H1 (cell line): ENCODE measurements around the gene WDFY1. TPM values are rescaled to one million over a fixed set of nuclear protein-coding genes. Genes with fewer than 3 reads are reported as not detected.

ENCODE experiments used
- CTCF ChIA-PET: fragments of 300-600 bp; sonication (Branson Sonifier 250); formaldehyde crosslinking; loops from one replicate; lab custom pipeline; 2021; ENCODE audit not compliant: partially characterized antibody; lab: Charles Lee
- POLR2A ChIA-PET: fragments of 300-600 bp; sonication (Branson Sonifier 250); formaldehyde crosslinking; loops from one replicate; lab custom pipeline; 2021; ENCODE audit warnings: inconsistent platforms; ENCODE audit not compliant: partially characterized antibody; lab: Charles Lee
- DNase-seq, 2 experiments: peaks; one replicate each; pipeline versions ENCODE4 v3.0.0 to v3.0.0-alpha.2; 2010 to 2022; ENCODE audit warnings: low spot score in 2 of 2, low read depth in 1 of 2, mixed read lengths in 1 of 2
- FAIRE-seq: peaks from 2 replicates; lab custom pipeline; 2011; peaks lifted over from hg19 to GRCh38; lab: Jason Lieb, UNC
- H2AFZ ChIP-seq: 2 replicates; pipeline ENCODE4 v1.8.1; 2012; ENCODE audit warnings: low read length, inconsistent platforms
- H2AK5ac ChIP-seq: 2 replicates; pipeline ENCODE4 v1.6.1; 2013; ENCODE audit warnings: low read depth, low read length
- H2BK120ac ChIP-seq: replicated peaks from 2 replicates; pipeline ENCODE3; 2013; ENCODE audit warnings: low read depth, low read length, inconsistent platforms
- H2BK12ac ChIP-seq: 2 replicates; pipeline ENCODE4 v1.6.1; 2013; ENCODE audit warnings: low read depth, low read length
- H2BK15ac ChIP-seq: 2 replicates; pipeline ENCODE4 v1.6.1; 2013; ENCODE audit warnings: low read length
- H2BK20ac ChIP-seq: 2 replicates; pipeline ENCODE4 v1.6.1; 2013; ENCODE audit warnings: low read length
- H2BK5ac ChIP-seq: 2 replicates; pipeline ENCODE4 v1.6.1; 2013; ENCODE audit warnings: low read depth, low read length
- H3K14ac ChIP-seq: 2 replicates; pipeline ENCODE4 v1.6.1; 2013; ENCODE audit warnings: inconsistent platforms; ENCODE audit not compliant: insufficient read length
- H3K18ac ChIP-seq: 2 replicates; pipeline ENCODE4 v1.6.1; 2013; ENCODE audit warnings: low read length; ENCODE audit errors: extremely low read depth
- H3K23ac ChIP-seq: 2 replicates; pipeline ENCODE4 v1.6.1; 2013; ENCODE audit warnings: inconsistent platforms; ENCODE audit not compliant: insufficient read length
- H3K23me2 ChIP-seq: 2 replicates; pipeline ENCODE4 v1.6.1; 2013; ENCODE audit warnings: low read depth, low read length
- H3K27ac ChIP-seq: 2 replicates; pipeline ENCODE4 v1.6.1; 2011; ENCODE audit warnings: low read depth, low read length, inconsistent platforms
- H3K27me3 ChIP-seq, 4 experiments: replicated peaks in 1 of 4; 1 replicate in 1 of 4; 2 replicates in 3 of 4; pipeline versions ENCODE4 v1.6.1 to v1.8.1; 2011 to 2013; ENCODE audit warnings: low read length in 3 of 4, mild to moderate bottlenecking in 3 of 4, inconsistent platforms in 2 of 4, mixed read lengths in 2 of 4, moderate library complexity in 1 of 4; ENCODE audit not compliant: control insufficient read depth in 3 of 4, insufficient read depth in 3 of 4; ENCODE audit errors: extremely low read depth in 1 of 4
- H3K36me3 ChIP-seq, 4 experiments: 2 replicates each; pipeline versions ENCODE4 v1.6.1 to v1.8.1; 2011 to 2013; ENCODE audit warnings: mild to moderate bottlenecking in 4 of 4, low read length in 3 of 4, moderate library complexity in 2 of 4, control low read depth in 1 of 4, inconsistent platforms in 1 of 4; ENCODE audit not compliant: insufficient read depth in 4 of 4, control insufficient read depth in 2 of 4
- H3K4ac ChIP-seq: replicated peaks from 2 replicates; pipeline ENCODE3; 2013; ENCODE audit warnings: low read length, low read depth, mixed read lengths, inconsistent platforms; ENCODE audit not compliant: insufficient read length
- H3K4me1 ChIP-seq, 4 experiments: replicated peaks in 1 of 4; 1 replicate in 1 of 4; 2 replicates in 3 of 4; pipeline versions ENCODE4 v1.6.1 to v1.8.1; 2011 to 2013; ENCODE audit warnings: low read length in 3 of 4, inconsistent platforms in 2 of 4, mixed read lengths in 1 of 4; ENCODE audit not compliant: insufficient read depth in 4 of 4, control insufficient read depth in 3 of 4
- H3K4me2 ChIP-seq, 2 experiments: 2 replicates each; pipeline versions ENCODE4 v1.6.1 to v1.8.1; 2011 to 2013; ENCODE audit warnings: low read depth in 2 of 2, low read length in 2 of 2, control low read depth in 1 of 2, inconsistent platforms in 1 of 2, mild to moderate bottlenecking in 1 of 2; ENCODE audit not compliant: insufficient read depth in 1 of 2
- H3K4me3 ChIP-seq, 4 experiments: fragments of 200-600, 300-600 bp in 1 of 4; sonication (generic), shearing (Covaris generic), sonication (Bioruptor Twin) in 1 of 4; 2 replicates each; pipeline versions ENCODE4 v1.5.1 to v1.8.1; 2011 to 2016; ENCODE audit warnings: low read length in 4 of 4, low read depth in 3 of 4, control low read depth in 2 of 4, inconsistent platforms in 2 of 4, mild to moderate bottlenecking in 2 of 4, mixed read lengths in 1 of 4, moderate library complexity in 1 of 4; ENCODE audit not compliant: insufficient read depth in 2 of 4; ENCODE audit errors: extremely low read depth in 1 of 4
- H3K56ac ChIP-seq: replicated peaks from 2 replicates; pipeline ENCODE3; 2013; ENCODE audit warnings: low read depth, mild to moderate bottlenecking, mixed read lengths, low read length, inconsistent platforms; ENCODE audit not compliant: insufficient read length
- H3K79me1 ChIP-seq: 2 replicates; pipeline ENCODE4 v1.6.1; 2013; ENCODE audit warnings: low read depth, low read length, control low read depth
- H3K79me2 ChIP-seq, 2 experiments: 2 replicates each; pipeline versions ENCODE4 v1.6.1 to v1.8.1; 2012 to 2013; ENCODE audit warnings: low read length in 2 of 2, mild to moderate bottlenecking in 2 of 2, inconsistent platforms in 1 of 2; ENCODE audit not compliant: insufficient read depth in 2 of 2, control insufficient read depth in 1 of 2
- H3K9ac ChIP-seq, 4 experiments: replicated peaks in 1 of 4; 1 replicate in 1 of 4; 2 replicates in 3 of 4; pipeline versions ENCODE4 v1.6.1 to v1.8.1; 2011 to 2013; ENCODE audit warnings: low read depth in 3 of 4, low read length in 3 of 4, control low read depth in 2 of 4, mild to moderate bottlenecking in 2 of 4, moderate library complexity in 2 of 4, inconsistent platforms in 1 of 4; ENCODE audit errors: extremely low read depth in 1 of 4
- H3K9me3 ChIP-seq, 2 experiments: 2 replicates each; pipeline versions ENCODE4 v1.6.1 to v1.8.1; 2012 to 2013; ENCODE audit warnings: mild to moderate bottlenecking in 2 of 2, moderate library complexity in 2 of 2, control low read depth in 1 of 2, inconsistent platforms in 1 of 2, low read depth in 1 of 2, low read length in 1 of 2, mixed read lengths in 1 of 2; ENCODE audit not compliant: insufficient read depth in 2 of 2
- H4K20me1 ChIP-seq, 2 experiments: replicated peaks in 1 of 2; 2 replicates each; pipeline versions ENCODE3 to v1.8.1; 2011 to 2013; ENCODE audit warnings: inconsistent platforms in 2 of 2, low read length in 2 of 2, mild to moderate bottlenecking in 1 of 2; ENCODE audit not compliant: insufficient read depth in 2 of 2, control insufficient read depth in 1 of 2
- H4K5ac ChIP-seq: 2 replicates; pipeline ENCODE4 v1.6.1; 2013; ENCODE audit warnings: low read length, low read depth, mixed read lengths, inconsistent platforms; ENCODE audit not compliant: insufficient read length
- H4K8ac ChIP-seq: 2 replicates; pipeline ENCODE4 v1.8.0; 2013; ENCODE audit warnings: mild to moderate bottlenecking, moderate library complexity, low read length, inconsistent platforms; ENCODE audit not compliant: insufficient read depth; ENCODE audit errors: extremely low read depth
- H4K91ac ChIP-seq: replicated peaks from 2 replicates; pipeline ENCODE3; 2013; ENCODE audit warnings: low read length, mixed read lengths, inconsistent platforms; ENCODE audit not compliant: insufficient read length
- CBX8 ChIP-seq: fragments of 300-800, 300-1000 bp; sonication (generic); IDR thresholded peaks from 2 replicates; pipeline ENCODE4 v1.7.1; 2016; ENCODE audit warnings: low read depth, low read length, borderline replicate concordance
- CEBPB ChIP-seq: IDR thresholded peaks from 2 replicates; pipeline ENCODE4 v1.6.1; 2012; ENCODE audit warnings: low read depth, low read length
- EGR1 ChIP-seq: IDR thresholded peaks from 2 replicates; pipeline ENCODE4 v1.6.1; 2011; ENCODE audit warnings: low read depth, low read length, borderline replicate concordance
- FOSL1 ChIP-seq: IDR thresholded peaks from 2 replicates; pipeline ENCODE4 v1.6.1; 2011; ENCODE audit warnings: mild to moderate bottlenecking, low read depth, low read length, moderate library complexity; ENCODE audit not compliant: insufficient read depth
- KDM1A ChIP-seq: fragments of 200-600, 300-600 bp; sonication (generic); IDR thresholded peaks from 2 replicates; pipeline ENCODE4 v1.7.1; 2016; ENCODE audit warnings: mild to moderate bottlenecking, low read length, borderline replicate concordance
- MAFK ChIP-seq: IDR thresholded peaks from 2 replicates; pipeline ENCODE4 v1.6.1; 2012; ENCODE audit warnings: low read depth, mild to moderate bottlenecking, improper control_type of control experiment, low read length
- PHF8 ChIP-seq: fragments of 200-600 bp; sonication (generic); conservative IDR thresholded peaks from 2 replicates; pipeline ENCODE4 v1.7.1; 2012; ENCODE audit warnings: low read depth, mild to moderate bottlenecking, inconsistent platforms, low read length, moderate library complexity
- POU5F1 ChIP-seq: IDR thresholded peaks from 2 replicates; pipeline ENCODE4 v1.6.1; 2011; ENCODE audit warnings: low read depth, mild to moderate bottlenecking, low read length, moderate library complexity
- RFX5 ChIP-seq: IDR thresholded peaks from 2 replicates; pipeline ENCODE4 v1.6.1; 2011; ENCODE audit warnings: low read depth, low read length, improper control_type of control experiment, borderline replicate concordance
- RNF2 ChIP-seq: fragments of 200-900, 300-1000 bp; sonication (generic); IDR thresholded peaks from 2 replicates; pipeline ENCODE4 v1.7.1; 2016; ENCODE audit warnings: borderline replicate concordance, low read depth, mild to moderate bottlenecking, antibody characterized with exemption, low read length; ENCODE audit not compliant: poor library complexity, severe bottlenecking; ENCODE audit errors: missing control alignments
- SP4 ChIP-seq: IDR thresholded peaks from 2 replicates; pipeline ENCODE4 v1.6.1; 2012; ENCODE audit warnings: low read length, inconsistent platforms
- TCF12 ChIP-seq: IDR thresholded peaks from 2 replicates; pipeline ENCODE4 v1.6.1; 2011; ENCODE audit warnings: low read depth, mild to moderate bottlenecking, low read length
- TEAD4 ChIP-seq: IDR thresholded peaks from 2 replicates; pipeline ENCODE4 v1.6.1; 2012; ENCODE audit warnings: low read depth, low read length, inconsistent platforms, mixed read lengths
- YY1 ChIP-seq: IDR thresholded peaks from 2 replicates; pipeline ENCODE4 v1.6.1; 2011; ENCODE audit warnings: low read depth, mild to moderate bottlenecking, low read length
- WGBS, 2 experiments: shearing (Covaris generic) in 1 of 2; methylation state at CpG; one replicate each; pipeline versions ENCODE4 v1.1.6 to v1.1.7; 2013 to 2015; ENCODE audit warnings: low lambda C conversion rate in 2 of 2, mixed read lengths in 2 of 2, inconsistent platforms in 1 of 2, low coverage in 1 of 2, missing lambda C conversion rate in 1 of 2; ENCODE audit not compliant: insufficient replicate concordance in 2 of 2, insufficient coverage in 1 of 2, insufficient read length in 1 of 2; ENCODE audit errors: extremely low coverage in 1 of 2, missing lambda C conversion rate in 1 of 2; 5-methylcytosine and 5-hydroxymethylcytosine counted together
- polyA plus RNA-seq, 7 experiments: library from polyadenylated mRNA; depleted of rRNA in 3 of 7; stranded (reverse) in 5 of 7; unstranded in 2 of 7; fragments of >200 nt in 5 of 7; fragments of 200-250 nt in 2 of 7; gene quantifications; 1 replicate in 5 of 7; 2 replicates in 1 of 7; 4 replicates in 1 of 7; pipeline versions ENCODE4 v1.2.1 to v1.2.3, GENCODE V29; 2011 to 2013; ENCODE audit warnings: missing spikeins in 2 of 7, mixed read lengths in 2 of 7
- total RNA-seq: library from RNA; stranded (reverse); fragmentation: NEBNext Ultra II Directional; extraction: Animal tissue kit (Norgen Biotek cat#: 25700); gene quantifications from 2 replicates; pipeline ENCODE4 v1.2.1, GENCODE V29; 2021

WDFY1 gene
- total and polyA plus RNA-seq, 2 of the 8 experiments (the other 6 are each of a cell fraction or from before 2014, with no cell fraction given) = 68.4 to 94.7 TPM

- Histone ChIP-seq H3K79me2 (peaks cover 0 to 23% of the 10 kb centered on the region in 2 experiments; a peak in 2 of 4 replicates), H2AFZ (no peak overlapping the region), H3K23ac (no peak overlapping the region), H2BK20ac (no peak overlapping the region), H3K79me1 (no peaks in the 10 kb centered on the region), H2BK5ac (no peak overlapping the region), H3K56ac (no peak overlapping the region), H4K91ac (no peak overlapping the region), H3K4me1 (no peaks in the 10 kb centered on the region), H3K18ac (no peak overlapping the region), H2AK5ac (no peak overlapping the region), H3K4ac (no peak overlapping the region), H3K4me3 (no peak overlapping the region), H4K8ac (no peak overlapping the region), H3K36me3 (peaks cover 2 to 46% (median 12%) of the 10 kb centered on the region in 4 experiments; a peak in 6 of 8 replicates), H3K23me2 (no peaks in the 10 kb centered on the region), H3K27ac (no peak overlapping the region), H3K9me3 (no peaks in the 10 kb centered on the region), H4K5ac (no peak overlapping the region), H2BK120ac (no peak overlapping the region), H3K14ac (no peak overlapping the region), H2BK12ac (no peak overlapping the region), H3K4me2 (no peak overlapping the region), H3K27me3 (no peaks in the 10 kb centered on the region), H2BK15ac (no peak overlapping the region), H3K9ac (no peak overlapping the region), H4K20me1 (no peaks in the 10 kb centered on the region)
- POLR2A ChIA-PET = interaction anchor here (0.6 to 1.6 kb wide), 3 partner anchors 8 to 80 kb away, joined by 3 to 9 read pairs (median 4); partner anchors contain the start of gene MRPL44
- FAIRE-seq (no peak), DNase-seq (no peak)
- CTCF ChIA-PET = interaction anchor here (0.8 to 18.2 kb wide), 9 partner anchors 9 to 679 kb away, joined by 3 to 282 read pairs (median 16); no protein-coding TSS in a partner anchor
- WGBS, 2 experiments = 100% methylated on average over 2 of the region's 2 CpGs; no CpG with 5 or more reads in 1 of the 2 experiments
- TF ChIP-seq KDM1A (no peak), POU5F1 (no peak), RFX5 (no peak), TEAD4 (no peak), TCF12 (no peak), SP4 (no peak), EGR1 (no peak), PHF8 (no peak), YY1 (no peak), CEBPB (no peak), CBX8 (no peak), RNF2 (no peak), FOSL1 (no peak), MAFK (no peak)
These were observed 22.8 kb upstream of the WDFY1 start for GRCh38 chr2:223967981-223968380.
